Brain microvascular endothelial cell (primary cell): ENCODE measurements around the gene CDR2L.

Experiments used
- DNase-seq: peaks from one replicate; pipeline ENCODE4 v3.0.0-alpha.2; 2020
- H3K27ac ChIP-seq: fragments of 250-450 bp; sonication (Bioruptor Pico); 2 replicates; pipeline ENCODE4 v1.5.1; 2020; ENCODE audit warnings: mild to moderate bottlenecking, moderate library complexity
- H3K27me3 ChIP-seq: fragments of 250-450 bp; sonication (Bioruptor Pico); replicated peaks from 2 replicates; pipeline ENCODE4 v1.5.1; 2020; ENCODE audit warnings: mild to moderate bottlenecking
- H3K36me3 ChIP-seq: fragments of 250-450 bp; sonication (Bioruptor Pico); replicated peaks from 2 replicates; pipeline ENCODE4 v1.5.1; 2020; ENCODE audit warnings: mild to moderate bottlenecking
- H3K4me3 ChIP-seq: 2 replicates; pipeline ENCODE4 v1.5.1; 2011; ENCODE audit warnings: low read depth, mild to moderate bottlenecking, control low read depth, low read length, moderate library complexity
- CTCF ChIP-seq: IDR thresholded peaks from 2 replicates; pipeline ENCODE4 v1.5.1; 2011; ENCODE audit warnings: low read depth, mild to moderate bottlenecking, moderate library complexity, low read length, control low read depth, inconsistent platforms; ENCODE audit errors: missing control alignments
- in situ Hi-C: cut with HindIII; loops from 2 replicates; pipeline ENCODE4 v1.10.0; 2017; ENCODE audit warnings: low sequenced_read_pairs, low pct_ligation_motif_present

The CDR2L gene

GRCh38 chr17:74951680-74952421 lies 35.6 kb upstream of the CDR2L start:
- Histone ChIP-seq H3K27ac (no peak overlapping the region), H3K36me3 (no peaks in the 10 kb centered on the region), H3K27me3 (peaks cover 4% of the 10 kb centered on the region), H3K4me3 (no peak overlapping the region)
- no peak for DNase-seq
- in situ Hi-C loops, result no loop called here
- no peak for TF ChIP-seq CTCF

- Histone ChIP-seq H3K36me3 (no peaks in the 10 kb centered on the region), H3K4me3 (no peak overlapping the region), H3K27ac (no peak overlapping the region), H3K27me3 (peaks cover 4% of the 10 kb centered on the region)
- in situ Hi-C loops, result no loop called here
- TF ChIP-seq CTCF, result no peak
- no peak for DNase-seq
Measured at GRCh38 chr17:74952431-74953133, 34.9 kb upstream of the CDR2L start.

- Histone ChIP-seq H3K27ac (no peak overlapping the region), H3K36me3 (no peaks in the 10 kb centered on the region), H3K27me3 (peaks cover 4% of the 10 kb centered on the region), H3K4me3 (no peak overlapping the region)
- in situ Hi-C loops, result no loop called here
- no peak for TF ChIP-seq CTCF
- DNase-seq, result no peak
Measured at GRCh38 chr17:74953134-74953687, 34.2 kb upstream of the CDR2L start.

GRCh38 chr17:74954115-74954514 lies 33.3 kb upstream of the CDR2L start:
- H3K27ac ChIP-seq, result no peak overlapping the region
- H3K27me3 ChIP-seq, result peaks cover 4% of the 10 kb centered on the region
- TF ChIP-seq CTCF, result no peak
- no peak overlapping the region for H3K4me3 ChIP-seq
- DNase-seq, result no peak
- in situ Hi-C loops, result no loop called here
- no peaks in the 10 kb centered on the region for H3K36me3 ChIP-seq

- H3K4me3 ChIP-seq, result no peak overlapping the region
- H3K27me3 ChIP-seq, result peaks cover 4% of the 10 kb centered on the region
- H3K36me3 ChIP-seq, result no peaks in the 10 kb centered on the region
- no peak for TF ChIP-seq CTCF
- in situ Hi-C loops, result no loop called here
- no peak overlapping the region for H3K27ac ChIP-seq
- DNase-seq, result no peak
Measured at GRCh38 chr17:74954665-74955421, 32.6 kb upstream of the CDR2L start.
